Aorta (tissue), 5 donors: ENCODE measurements around the gene CAMKMT. TPM values are rescaled to one million over a fixed set of nuclear protein-coding genes. Genes with fewer than 3 reads are reported as not detected.
"Not testable (repeated sequence)": the region's sequence is repeated elsewhere in the genome, so short reads cannot be mapped to it uniquely, and the experiment has no call there.

Experiments used
- ATAC-seq: fragments of 200-7000 bp; cut with Tn5 transposase; one replicate; pipeline ENCODE4 v1.9.1; 2022; ENCODE audit warnings: moderate library complexity; ENCODE audit not compliant: low FRiP score
- DNase-seq, 2 donors: peaks; one replicate each; pipeline ENCODE4 v3.0.0-alpha.2; 2020
- H3K27ac ChIP-seq, 2 donors: one replicate each; pipeline ENCODE4 v1.5.1; 2013; ENCODE audit warnings: low read length in 2 of 2, mild to moderate bottlenecking in 2 of 2, moderate library complexity in 2 of 2, control low read depth in 1 of 2, inconsistent platforms in 1 of 2, low read depth in 1 of 2
- H3K27me3 ChIP-seq, 2 donors: one replicate each; pipeline ENCODE4 v1.6.1; 2013; ENCODE audit warnings: control low read depth in 1 of 2, low read length in 1 of 2, mild to moderate bottlenecking in 1 of 2, moderate library complexity in 1 of 2; ENCODE audit not compliant: insufficient read depth in 2 of 2, control insufficient read depth in 1 of 2
- H3K36me3 ChIP-seq, 2 donors: one replicate each; pipeline ENCODE4 v1.6.1; 2013; ENCODE audit warnings: control low read depth in 1 of 2, low read length in 1 of 2, mild to moderate bottlenecking in 1 of 2; ENCODE audit not compliant: insufficient read depth in 2 of 2, control insufficient read depth in 1 of 2
- H3K4me1 ChIP-seq, 2 donors: one replicate each; pipeline ENCODE4 v1.6.1; 2013; ENCODE audit warnings: low read length in 2 of 2, control low read depth in 1 of 2, mild to moderate bottlenecking in 1 of 2, moderate library complexity in 1 of 2; ENCODE audit not compliant: insufficient read depth in 2 of 2, control insufficient read depth in 1 of 2
- H3K4me3 ChIP-seq, 2 donors: one replicate each; pipeline ENCODE4 v1.5.1; 2013; ENCODE audit warnings: low read length in 2 of 2, control low read depth in 1 of 2, mild to moderate bottlenecking in 1 of 2
- H3K9me3 ChIP-seq: one replicate; pipeline ENCODE4 v1.6.1; 2013; ENCODE audit warnings: mild to moderate bottlenecking, low read length; ENCODE audit not compliant: control insufficient read depth
- WGBS, 2 donors: extraction: QIAGEN DNeasy Blood & Tissue Kit; methylation state at CpG; one replicate each; pipeline ENCODE4 v1.1.7; 2013; 5-methylcytosine and 5-hydroxymethylcytosine counted together
- intact Hi-C, 2 donors: fragments of 100-400 bp; cut with DNase I; formaldehyde crosslinking; loops; one replicate each; pipeline versions ENCODE4 v1.14.2 to v1.15.0; 2022
- polyA plus RNA-seq, 2 donors: library from polyadenylated mRNA; stranded (reverse); fragments of 200-250 nt; gene quantifications; one replicate each; pipeline ENCODE4 v1.2.3, GENCODE V29; 2013
- total RNA-seq, 2 donors: library from RNA; stranded (reverse); fragmentation: NEBNext Ultra II Directional; extraction: Animal tissue kit (Norgen Biotek cat#: 25700); gene quantifications; one replicate each; pipeline ENCODE4 v1.2.1, GENCODE V29; 2021
- donor health status: healthy with polysubstance abuse.
- donor health status: Bipolar disorder and iron deficiency.
- donor health status: DM: no; HTN: no; CAD: no.
- donor health status: DM: no; HTN: no; CAD: no.
- donor health status: DM: yes; HTN: yes; CAD: no.

Gene CAMKMT
- total and polyA plus RNA-seq, 4 donors: 3.1 to 15.2 (median 11.9) TPM

DNA sequence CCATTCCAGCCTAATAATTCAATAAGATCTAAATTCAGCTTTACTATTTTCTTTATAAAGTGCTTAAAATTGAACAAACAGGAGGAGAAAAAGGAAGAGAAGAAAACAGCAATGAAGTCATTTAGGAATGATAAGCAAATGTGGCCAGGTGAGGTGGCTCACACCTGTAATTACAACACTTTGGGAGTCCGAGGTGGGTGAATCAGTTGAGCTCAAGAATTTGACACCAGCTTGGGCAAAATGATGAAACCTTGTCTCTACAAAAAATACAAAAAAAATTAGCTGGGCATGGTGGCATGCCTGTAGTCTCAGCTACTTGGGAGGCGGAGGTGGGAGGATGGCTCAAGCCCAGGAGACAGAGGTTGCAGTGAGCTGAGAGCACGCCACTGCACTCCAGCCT lies 129.0 kb downstream of the CAMKMT start:
- no peaks in the 10 kb centered on the region for H3K36me3 ChIP-seq
- H3K27ac ChIP-seq: no peak overlapping the region
- 97% methylated on average over 3 of the region's 3 CpGs for WGBS, 2 donors
- intact Hi-C loops: no loop called here
- H3K4me3 ChIP-seq: no peak overlapping the region
- no peak for ATAC-seq
- no peak for DNase-seq
- no peaks in the 10 kb centered on the region for H3K9me3 ChIP-seq
- no peaks in the 10 kb centered on the region for H3K27me3 ChIP-seq
- no peaks in the 10 kb centered on the region for H3K4me1 ChIP-seq

DNA sequence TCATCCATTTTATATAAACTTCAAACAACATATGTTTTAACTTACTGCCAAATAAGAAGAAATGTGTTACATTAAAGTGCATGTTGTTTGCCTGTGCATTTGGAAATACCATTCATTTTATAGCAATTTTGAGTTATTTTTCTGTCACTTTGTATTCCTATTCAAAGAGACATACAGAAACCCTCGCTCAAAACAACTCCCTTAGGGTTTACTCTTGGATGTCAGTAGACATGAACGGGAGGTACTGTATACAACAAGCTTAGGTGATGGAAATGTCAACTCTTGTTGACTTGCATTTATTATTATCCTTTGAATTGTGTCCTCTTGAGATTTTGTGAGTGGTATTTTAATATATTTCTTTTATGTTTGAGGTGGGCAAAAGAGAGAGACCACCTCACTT lies 132.3 kb downstream of the CAMKMT start:
- intact Hi-C loops: no loop called here
- H3K9me3 ChIP-seq: no peaks in the 10 kb centered on the region
- H3K36me3 ChIP-seq: no peaks in the 10 kb centered on the region
- DNase-seq (no peak), ATAC-seq (no peak)
- WGBS, 2 donors: 96 to 99% methylated on average over 2 of the region's 2 CpGs
- no peaks in the 10 kb centered on the region for H3K27me3 ChIP-seq
- H3K4me1 ChIP-seq: no peaks in the 10 kb centered on the region
- no peak overlapping the region for H3K4me3 ChIP-seq
- H3K27ac ChIP-seq: no peak overlapping the region

DNA sequence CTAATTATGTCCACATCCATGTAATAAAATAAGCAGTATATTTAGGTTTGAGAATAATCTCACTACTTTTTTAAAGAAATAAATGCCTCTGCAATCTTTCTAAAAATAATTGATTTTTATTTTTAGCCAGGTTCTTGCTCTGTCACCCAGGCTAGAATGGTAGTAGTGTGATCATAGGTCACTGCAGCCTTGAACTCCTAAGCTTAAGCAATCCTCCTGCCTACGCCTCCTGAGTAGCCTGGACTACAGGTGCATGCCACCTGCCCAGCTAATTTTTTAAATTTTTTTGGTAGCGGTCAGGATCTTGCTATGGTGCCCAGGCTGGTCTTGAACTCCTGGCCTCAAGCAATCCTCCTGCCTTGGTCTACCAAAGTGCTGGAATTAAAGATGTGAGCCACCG lies 133.3 kb downstream of the CAMKMT start:
- WGBS, 2 donors: 94 to 98% methylated on average over 3 of the region's 3 CpGs
- Histone ChIP-seq H3K9me3 (no peaks in the 10 kb centered on the region), H3K4me1 (no peaks in the 10 kb centered on the region), H3K27ac (no peak overlapping the region), H3K27me3 (no peaks in the 10 kb centered on the region), H3K36me3 (no peaks in the 10 kb centered on the region), H3K4me3 (no peak overlapping the region)
- ATAC-seq: no peak
- DNase-seq: no peak
- intact Hi-C loops: no loop called here

DNA sequence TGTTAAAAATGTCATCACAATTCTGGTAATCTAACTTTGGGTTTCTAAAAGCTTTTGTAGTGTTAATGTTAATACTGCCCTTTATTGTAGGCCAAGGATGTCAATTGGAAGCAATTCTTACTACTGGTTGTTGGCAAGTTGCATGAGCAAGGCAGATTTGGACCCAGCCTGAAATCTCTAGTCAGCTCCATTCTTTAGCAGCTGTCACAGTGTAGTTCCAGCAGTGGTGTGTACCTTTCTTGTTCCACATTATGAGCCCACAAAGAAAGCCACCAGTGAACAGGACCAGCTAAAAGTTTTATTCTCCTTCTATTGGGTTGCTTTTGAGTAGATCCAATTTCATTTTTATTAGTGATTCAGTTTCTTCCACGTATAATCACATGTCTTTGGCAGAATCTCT lies 133.8 kb downstream of the CAMKMT start:
- no peak for DNase-seq
- no peaks in the 10 kb centered on the region for H3K36me3 ChIP-seq
- 79 to 88% methylated on average over 1 of the region's 1 CpG for WGBS, 2 donors

DNA sequence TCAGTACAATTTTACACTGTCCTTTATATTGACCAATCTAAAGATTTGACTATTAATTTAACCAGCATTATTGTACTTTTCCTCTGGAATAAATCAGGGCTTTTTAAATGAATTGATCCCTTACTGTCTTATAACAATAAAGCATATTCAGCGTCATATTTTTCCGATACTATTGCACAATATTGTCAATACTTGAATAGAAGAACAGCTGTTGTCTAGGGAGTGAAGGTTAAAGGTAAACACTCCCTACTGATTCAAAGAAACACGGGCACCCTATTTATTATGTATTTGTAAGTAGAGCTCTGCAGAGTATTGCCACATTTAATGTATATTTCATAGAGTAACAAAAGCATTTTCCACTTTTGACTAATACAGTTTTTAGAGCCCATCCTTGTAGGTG lies 134.4 kb downstream of the CAMKMT start:
- H3K36me3 ChIP-seq: no peaks in the 10 kb centered on the region
- H3K4me1 ChIP-seq: no peaks in the 10 kb centered on the region
- H3K9me3 ChIP-seq: no peaks in the 10 kb centered on the region
- ATAC-seq: no peak
- H3K27ac ChIP-seq: no peak overlapping the region
- intact Hi-C loops: no loop called here
- DNase-seq: no peak
- H3K4me3 ChIP-seq: no peak overlapping the region
- no peaks in the 10 kb centered on the region for H3K27me3 ChIP-seq
- 95 to 97% methylated on average over 3 of the region's 3 CpGs for WGBS, 2 donors

More for the DNA sequence above, 133.8 kb downstream of the CAMKMT start:
- no peaks in the 10 kb centered on the region for H3K4me1 ChIP-seq
- ATAC-seq: no peak
- no peak overlapping the region for H3K4me3 ChIP-seq
- no peaks in the 10 kb centered on the region for H3K27me3 ChIP-seq
- no peak overlapping the region for H3K27ac ChIP-seq
- intact Hi-C loops: no loop called here
- H3K9me3 ChIP-seq: no peaks in the 10 kb centered on the region

DNA sequence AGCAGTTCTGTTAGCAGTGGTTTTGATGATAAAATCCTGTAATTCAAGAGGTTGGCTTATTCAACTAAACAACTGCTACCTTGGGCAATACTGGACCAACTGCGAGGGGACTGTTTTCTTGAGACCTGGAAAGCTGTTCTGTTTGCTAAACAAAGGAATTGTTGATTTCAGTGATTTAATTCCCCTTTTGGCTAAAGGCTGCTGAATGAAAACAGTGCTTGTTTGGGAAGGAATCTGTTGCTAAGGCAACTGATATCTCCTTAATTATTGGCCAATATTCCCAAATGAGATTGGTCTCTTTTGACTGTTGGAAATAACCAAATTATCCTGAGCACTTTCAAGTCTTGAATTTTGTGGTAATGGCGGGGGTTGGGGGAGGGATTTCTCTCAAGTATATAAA lies 136.8 kb downstream of the CAMKMT start:
- intact Hi-C loops: no loop called here
- H3K4me1 ChIP-seq: no peaks in the 10 kb centered on the region
- 86 to 88% methylated on average over 2 of the region's 2 CpGs for WGBS, 2 donors

DNA sequence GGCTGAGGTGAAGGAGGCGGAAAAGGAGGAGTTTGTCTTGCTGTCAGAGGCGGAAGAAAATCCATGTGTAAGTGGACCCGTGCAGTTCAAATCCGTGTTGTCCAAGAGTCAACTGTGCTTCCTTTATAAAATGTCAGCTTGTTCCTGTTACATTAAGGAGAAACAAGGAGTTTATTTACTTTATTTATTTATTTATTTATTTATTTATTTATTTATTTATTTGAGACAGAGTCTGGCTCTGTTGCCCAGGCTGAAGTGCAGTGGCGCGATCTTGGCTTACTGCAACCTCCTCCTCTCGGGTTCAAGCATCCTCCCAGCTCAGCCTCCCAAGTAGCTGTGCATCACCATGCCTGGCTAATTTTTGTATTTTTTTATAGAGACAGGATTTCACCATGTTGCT lies 143.9 kb downstream of the CAMKMT start:
- H3K27ac ChIP-seq, intact Hi-C loops, ATAC-seq, H3K4me3 ChIP-seq, DNase-seq, H3K9me3 ChIP-seq, H3K36me3 ChIP-seq, H3K4me1 ChIP-seq, H3K27me3 ChIP-seq: not testable (repeated sequence)
- WGBS, 2 donors: 97 to 98% methylated on average over 7 of the region's 7 CpGs

More for the DNA sequence above, 136.8 kb downstream of the CAMKMT start:
- no peak overlapping the region for H3K4me3 ChIP-seq
- no peaks in the 10 kb centered on the region for H3K36me3 ChIP-seq
- DNase-seq (no peak), ATAC-seq (no peak)
- H3K27ac ChIP-seq: no peak overlapping the region
- H3K27me3 ChIP-seq: no peaks in the 10 kb centered on the region
- H3K9me3 ChIP-seq: no peaks in the 10 kb centered on the region

DNA sequence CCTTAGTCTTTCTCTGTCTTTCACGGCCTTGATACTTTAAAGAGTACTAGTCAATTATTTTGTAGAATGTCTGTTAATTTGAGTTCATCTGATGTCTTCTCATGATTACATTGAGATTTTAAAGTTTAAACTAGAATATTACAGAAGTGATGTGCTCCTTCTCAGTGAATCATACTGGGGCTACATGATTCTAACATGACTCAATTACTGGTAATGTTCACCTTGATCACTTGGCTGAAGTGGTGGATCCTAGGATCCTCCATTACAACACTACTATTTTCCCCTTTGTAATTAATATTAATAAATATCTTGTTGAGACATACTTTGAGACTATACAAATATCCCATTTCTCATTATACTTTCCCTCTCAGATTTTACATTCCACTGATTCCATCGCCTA lies 148.5 kb downstream of the CAMKMT start:
- Histone ChIP-seq H3K27me3 (no peaks in the 10 kb centered on the region), H3K9me3 (no peaks in the 10 kb centered on the region), H3K27ac (no peak overlapping the region), H3K36me3 (no peaks in the 10 kb centered on the region), H3K4me1 (no peaks in the 10 kb centered on the region), H3K4me3 (no peak overlapping the region)
- no peak for DNase-seq
- ATAC-seq: no peak
- WGBS, 2 donors: 97 to 99% methylated on average over 2 of the region's 2 CpGs
- intact Hi-C loops: no loop called here

DNA sequence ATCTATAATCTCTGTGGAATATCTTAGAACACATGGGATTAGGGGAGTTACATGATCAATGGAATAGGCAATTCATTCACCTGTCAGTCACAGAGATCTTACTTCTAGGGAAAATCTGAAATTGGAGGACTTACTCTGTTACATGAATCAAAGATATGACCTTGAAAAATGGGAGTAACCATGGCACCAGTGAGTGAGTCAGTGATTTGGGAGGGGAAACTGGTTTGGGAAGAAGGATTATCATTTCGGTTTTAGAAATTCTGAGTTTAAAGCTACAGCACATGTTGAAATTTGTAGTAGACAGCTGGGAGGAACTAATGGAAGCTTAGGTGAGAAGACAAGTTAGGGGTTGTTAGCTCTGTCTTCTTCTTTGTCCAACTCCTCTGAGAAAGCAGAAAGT lies 153.7 kb downstream of the CAMKMT start:
- Histone ChIP-seq H3K4me3 (no peak overlapping the region), H3K4me1 (no peaks in the 10 kb centered on the region), H3K9me3 (no peaks in the 10 kb centered on the region), H3K27ac (no peak overlapping the region), H3K27me3 (no peaks in the 10 kb centered on the region), H3K36me3 (no peaks in the 10 kb centered on the region)
- ATAC-seq: no peak
- intact Hi-C loops: no loop called here
- no peak for DNase-seq
- 56 to 68% methylated on average over 1 of the region's 1 CpG for WGBS, 2 donors
